HS-27A (cell line): ENCODE measurements around the gene LTBP2.

Source experiments
- DNase-seq: peaks from one replicate; pipeline ENCODE4 v3.0.0-alpha.2; 2012; ENCODE audit warnings: low read depth, missing footprints

Gene LTBP2

DNA sequence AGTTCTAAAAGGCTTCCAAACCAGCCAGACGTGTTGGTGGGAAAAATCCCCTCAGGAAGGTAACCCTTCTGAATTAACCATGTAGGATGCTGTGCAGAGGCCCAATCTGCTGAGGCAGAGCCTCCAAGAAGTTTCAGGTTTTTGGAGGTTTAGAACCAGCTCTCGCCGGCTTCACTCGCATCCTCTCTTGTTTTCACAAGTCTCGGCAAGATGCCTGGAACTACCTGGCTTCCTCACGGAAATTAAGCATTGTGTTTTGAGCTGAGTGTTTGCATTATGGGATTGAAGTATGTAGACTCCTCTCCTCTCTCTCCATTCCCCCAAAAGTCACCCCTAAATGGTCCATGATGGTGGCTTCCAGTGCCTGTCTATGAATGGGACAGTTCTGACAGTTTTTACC lies 20.6 kb downstream of the LTBP2 start:
- no peak for DNase-seq

DNA sequence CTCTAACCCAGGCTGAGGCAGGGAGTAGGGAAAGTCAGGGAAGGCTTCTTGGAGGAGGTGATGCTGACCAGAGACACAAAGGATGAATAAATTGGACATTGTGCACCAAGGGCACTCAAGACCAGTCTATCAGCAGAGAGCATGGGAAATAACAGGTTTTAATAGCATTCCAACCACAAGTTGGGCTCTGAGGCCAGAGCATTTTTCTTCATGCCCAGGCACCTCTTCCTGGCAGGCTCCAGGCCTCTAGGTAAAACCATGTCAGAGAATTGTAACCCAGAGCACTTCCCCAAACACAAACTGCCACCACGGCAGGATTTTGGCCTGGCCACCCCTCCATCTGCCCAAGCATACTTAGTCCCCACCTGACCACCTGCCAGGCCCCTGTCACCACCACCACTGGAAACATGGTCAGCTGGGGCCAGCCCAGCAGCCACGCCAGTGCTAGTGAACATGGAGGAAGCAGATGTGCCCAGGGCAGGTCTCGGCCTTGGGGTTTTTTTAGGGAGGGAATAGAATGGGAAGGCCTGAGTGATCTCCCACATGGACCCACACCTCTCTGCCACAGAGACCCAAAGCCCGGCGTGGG lies 22.7 kb downstream of the LTBP2 start:
- no peak for DNase-seq

GRCh38 chr14:74587363-74587707 lies 24.7 kb downstream of the LTBP2 start:
- no peak for DNase-seq

DNA sequence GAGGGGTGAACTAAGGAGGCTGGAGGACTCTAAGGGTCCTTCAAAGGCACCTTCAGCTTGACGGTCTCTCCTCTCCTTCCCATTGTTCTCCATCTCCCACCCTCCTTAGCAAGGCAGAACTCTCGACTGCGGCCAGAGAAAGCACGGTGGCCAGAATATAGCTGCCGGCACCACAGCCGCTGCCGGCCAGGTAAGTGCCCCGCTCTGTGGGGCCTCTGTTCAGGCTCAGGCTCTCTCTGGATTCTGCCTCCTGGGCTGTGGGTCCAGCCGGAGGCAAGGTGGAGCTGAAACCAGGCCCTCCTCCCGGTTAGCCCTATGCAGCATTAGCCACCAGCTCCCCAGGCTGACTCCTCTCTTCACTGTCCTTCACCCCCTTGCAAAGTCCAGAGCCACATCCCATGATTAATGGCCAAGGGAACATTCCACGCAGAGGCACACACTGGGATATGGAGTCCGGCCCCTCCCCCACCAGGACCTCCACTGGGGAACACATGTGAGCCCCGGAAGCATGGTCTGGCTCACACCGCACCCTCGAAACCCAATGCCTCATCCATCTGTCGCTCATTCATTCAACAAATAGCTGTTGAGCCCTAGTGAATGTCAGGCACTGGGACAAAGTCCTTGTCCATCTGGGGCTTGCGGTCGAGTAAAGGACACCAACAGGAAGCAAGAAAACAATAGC lies 25.2 kb downstream of the LTBP2 start:
- no peak for DNase-seq

DNA sequence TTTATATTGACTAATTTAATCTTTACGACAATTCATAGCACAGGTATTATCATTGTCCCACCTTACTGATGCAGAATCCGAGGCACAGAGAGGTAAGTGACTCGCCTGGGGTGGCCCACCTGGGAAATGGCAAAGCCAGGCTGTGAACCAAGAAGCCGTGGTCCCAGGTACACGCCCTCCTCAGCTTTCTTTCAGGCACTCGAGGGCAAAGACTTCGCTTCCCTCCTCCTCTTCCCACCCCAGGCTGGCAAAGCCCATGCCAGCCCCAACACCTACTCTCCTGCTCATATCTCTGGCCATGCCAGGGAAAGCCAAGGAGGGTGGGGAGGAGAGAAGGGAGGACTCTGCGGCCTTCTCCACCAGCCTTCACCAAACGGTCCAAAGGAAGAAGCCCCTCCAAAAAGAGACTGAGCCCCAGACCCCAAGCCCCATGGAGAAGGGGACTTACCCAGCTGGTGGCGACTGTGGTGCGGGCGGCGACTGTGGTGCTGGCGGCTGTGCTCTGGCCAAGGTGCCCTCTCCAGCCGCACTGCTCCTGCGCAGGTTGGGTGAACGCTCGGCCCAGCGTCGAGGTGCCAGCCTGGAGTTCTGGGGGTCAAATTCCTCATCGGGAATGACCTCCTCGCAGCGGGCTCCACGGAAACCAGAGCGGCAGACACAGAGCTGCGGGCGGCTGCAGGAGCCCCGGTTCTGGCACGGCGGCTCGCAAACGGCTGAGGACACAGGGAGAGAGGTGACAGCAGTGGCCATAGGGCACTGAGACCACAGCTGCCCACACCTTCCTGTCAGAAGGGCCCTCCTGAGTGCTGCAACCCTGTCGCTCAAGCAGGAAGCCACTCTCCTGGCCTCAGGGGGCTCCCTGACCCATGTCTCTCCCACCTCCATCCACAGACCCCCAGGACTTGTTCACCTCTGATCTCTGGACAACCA lies 26.4 kb downstream of the LTBP2 start:
- DNase-seq: no peak

GRCh38 chr14:74584951-74585350 lies 27.1 kb downstream of the LTBP2 start:
- no peak for DNase-seq

GRCh38 chr14:74583689-74584434 lies 28.2 kb downstream of the LTBP2 start:
- DNase-seq: no peak

DNA sequence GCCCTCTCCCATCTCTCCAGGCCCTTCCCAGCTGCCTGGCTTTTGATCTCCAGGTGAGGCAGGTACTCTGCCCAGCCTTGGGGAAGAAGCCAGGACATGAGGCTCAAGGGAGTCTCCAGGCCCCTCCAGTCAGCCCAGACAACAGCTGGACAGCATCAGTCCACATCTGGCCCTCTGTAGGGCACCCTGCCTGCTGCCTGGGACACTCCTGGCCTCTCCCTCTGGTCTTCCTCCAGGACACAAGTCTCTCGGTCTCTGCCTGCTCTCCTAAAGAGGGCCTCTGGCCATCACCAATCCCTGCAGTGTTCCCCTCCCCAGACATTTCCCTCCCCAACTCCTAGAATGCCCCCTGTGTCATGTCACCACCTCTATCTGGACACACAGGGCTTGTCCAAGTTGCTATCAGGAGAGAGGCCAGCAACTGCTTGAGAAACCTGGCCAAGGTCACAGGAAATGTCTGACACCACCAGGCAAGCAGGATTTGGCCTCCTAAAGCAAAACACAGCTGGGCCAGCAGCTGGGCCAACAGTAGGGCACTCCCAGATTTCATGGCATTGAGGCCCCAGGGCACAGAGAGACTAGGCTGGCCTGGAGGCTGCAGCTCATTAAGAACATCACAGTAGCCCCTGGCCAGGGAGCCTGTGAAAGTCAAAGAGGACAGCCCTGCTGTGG lies 29.0 kb downstream of the LTBP2 start:
- no peak for DNase-seq

DNA sequence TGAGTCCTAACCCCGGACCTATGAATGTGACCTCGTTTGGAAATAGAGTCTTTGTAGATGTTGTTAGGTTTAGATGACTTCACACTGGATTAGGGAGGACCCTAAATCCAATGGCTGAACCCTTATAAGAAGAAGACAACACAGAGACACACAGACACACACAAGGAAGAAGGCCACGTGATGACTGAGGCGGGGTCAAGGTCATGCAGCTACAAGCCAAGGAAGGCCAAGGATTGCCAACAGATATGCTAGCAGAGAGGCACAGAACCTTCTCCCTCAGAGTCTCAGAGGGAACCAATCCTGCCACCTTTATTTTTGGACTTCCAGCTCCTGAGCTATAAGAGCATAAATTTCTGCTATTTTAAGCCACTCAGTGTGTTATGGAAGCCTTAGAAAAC lies 31.8 kb downstream of the LTBP2 start:
- DNase-seq: no peak

GRCh38 chr14:74579447-74580274 lies 32.4 kb downstream of the LTBP2 start:
- no peak for DNase-seq

DNA sequence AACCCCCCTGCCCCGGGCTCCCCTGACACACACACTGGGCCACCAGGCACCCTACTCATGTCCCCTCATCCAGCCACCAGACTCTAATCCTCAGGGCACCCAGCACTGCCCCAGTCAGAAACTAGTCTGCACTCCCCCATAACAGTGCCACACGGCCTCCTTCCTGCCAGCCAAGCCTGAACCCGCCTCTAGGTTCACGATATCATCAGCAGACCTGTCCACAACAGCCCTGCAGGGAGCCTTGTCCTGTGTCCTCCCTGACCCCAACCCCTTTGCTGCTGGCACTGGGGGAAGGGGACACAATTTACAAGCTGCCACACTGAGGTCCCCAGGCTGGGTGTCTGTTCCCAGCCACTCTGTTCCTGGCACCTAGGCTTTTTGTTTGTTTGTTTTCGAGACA lies 33.6 kb downstream of the LTBP2 start:
- no peak for DNase-seq

GRCh38 chr14:74577948-74578275 lies 34.1 kb downstream of the LTBP2 start:
- DNase-seq: no peak

GRCh38 chr14:74577247-74577947 lies 34.6 kb downstream of the LTBP2 start:
- no peak for DNase-seq

DNA sequence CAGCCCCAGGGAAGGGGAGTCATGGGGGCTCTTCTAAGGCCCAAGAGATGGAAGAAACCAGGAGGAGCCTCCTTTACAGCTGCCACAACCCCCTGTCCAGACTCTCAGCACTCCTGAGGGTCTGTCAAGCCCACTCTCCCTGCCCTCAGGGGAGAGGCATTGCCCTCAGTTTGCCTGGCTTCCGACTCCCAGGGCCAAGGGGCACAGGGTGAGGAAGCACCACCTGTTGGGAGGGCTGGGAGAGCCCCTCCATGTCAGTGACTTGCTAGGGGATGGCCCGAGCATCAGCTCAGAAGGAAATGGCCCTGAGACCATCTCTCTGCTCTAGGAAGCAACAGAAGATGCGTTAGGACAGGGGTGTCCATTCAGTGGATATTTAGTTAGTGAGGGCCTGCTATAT lies 36.1 kb downstream of the LTBP2 start:
- DNase-seq: no peak

GRCh38 chr14:74575507-74575906 lies 36.5 kb downstream of the LTBP2 start:
- no peak for DNase-seq

DNA sequence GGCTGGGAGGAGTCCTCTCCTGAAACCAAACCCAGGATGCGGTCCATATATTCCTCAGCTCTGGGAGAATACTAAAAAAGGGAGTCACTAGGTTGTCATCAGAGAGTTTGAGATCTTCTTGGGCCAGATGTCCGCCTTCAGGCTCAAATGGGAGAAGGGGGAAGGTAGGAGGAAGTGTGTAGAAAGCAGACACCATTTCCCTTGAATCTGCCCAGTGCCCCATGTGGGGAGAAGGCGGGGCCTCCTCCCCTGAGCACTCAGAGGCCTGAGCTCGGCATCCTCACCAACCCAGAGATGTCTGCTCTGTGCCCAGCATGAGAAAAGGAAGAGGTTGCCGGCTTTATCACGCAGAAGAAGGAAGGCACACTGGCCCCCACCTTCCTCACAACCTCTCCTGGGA lies 37.3 kb downstream of the LTBP2 start:
- no peak for DNase-seq

DNA sequence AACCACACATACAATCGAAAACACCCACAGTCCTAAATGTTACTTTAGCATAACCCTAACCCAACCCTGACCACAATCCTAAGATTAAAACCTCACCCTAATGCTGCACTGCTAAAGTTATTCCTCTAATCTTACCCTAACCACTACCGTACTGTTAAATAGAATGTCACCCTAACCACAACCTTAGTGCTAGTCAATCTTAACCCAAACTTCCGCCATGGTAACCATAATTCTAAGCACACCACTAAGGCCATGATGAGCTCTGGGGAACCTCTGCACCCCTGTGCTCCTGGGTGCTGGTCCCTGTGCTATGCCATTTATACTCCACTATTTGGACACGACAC lies 38.0 kb downstream of the LTBP2 start:
- no peak for DNase-seq

DNA sequence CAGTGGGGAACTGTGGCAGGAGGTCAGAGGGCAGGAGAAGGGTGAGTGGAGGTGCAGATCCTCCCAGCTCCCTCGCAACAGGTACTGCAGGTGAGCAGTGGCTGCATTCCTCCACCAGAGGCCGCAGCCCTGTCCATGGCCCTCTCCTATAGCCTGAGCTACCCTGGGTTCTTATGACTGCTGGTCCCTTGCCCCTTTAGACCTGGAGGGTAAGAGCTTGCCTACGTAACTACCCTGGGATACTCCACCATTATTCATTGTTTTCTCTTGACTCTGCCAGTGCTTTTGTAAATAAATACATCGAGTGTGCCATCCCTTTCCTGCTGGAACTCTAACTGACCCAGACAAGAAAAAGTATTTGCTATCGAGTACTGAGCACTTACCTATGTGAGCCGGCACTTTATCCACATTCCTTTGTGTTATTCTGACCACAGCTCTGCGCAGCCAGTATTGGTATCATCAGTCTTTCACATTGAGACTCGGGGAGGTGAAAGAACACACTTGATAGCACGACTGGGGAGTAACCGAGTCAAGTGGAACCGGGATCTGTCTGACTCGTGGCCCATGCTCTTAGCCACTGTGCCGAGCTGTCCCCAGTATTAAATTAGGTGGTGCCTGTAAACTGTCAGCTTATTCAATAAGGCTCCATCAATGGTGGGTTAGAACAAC lies 38.5 kb downstream of the LTBP2 start:
- no peak for DNase-seq

- DNase-seq: no peak
These were observed 39.2 kb downstream of the LTBP2 start for GRCh38 chr14:74572726-74573301.
